Kidney (tissue), 14 donors: ENCODE results near the gene MRPL1. TPM values are rescaled to one million over a fixed set of nuclear protein-coding genes. Genes with fewer than 3 reads are reported as not detected.

Source experiments
- DNase-seq, 5 donors: peaks; one replicate each; pipeline ENCODE4 v3.0.0-alpha.2; 2013 to 2020
- FAIRE-seq: peaks from 2 replicates; lab custom pipeline; 2012; peaks lifted over from hg19 to GRCh38; lab: Jason Lieb, UNC
- H3K27ac ChIP-seq, 2 donors: one replicate each; pipeline ENCODE4 v1.7.0; 2013; ENCODE audit warnings: low read depth in 2 of 2, low read length in 2 of 2, inconsistent platforms in 1 of 2
- H3K27me3 ChIP-seq: one replicate; pipeline ENCODE4 v1.7.1; 2013; ENCODE audit warnings: low read length, inconsistent platforms; ENCODE audit not compliant: control insufficient read depth, insufficient read depth
- H3K36me3 ChIP-seq, 3 donors: one replicate each; pipeline versions ENCODE4 v1.7.0 to v1.7.1; 2013; ENCODE audit warnings: low read length in 3 of 3, control low read depth in 1 of 3, inconsistent platforms in 1 of 3; ENCODE audit not compliant: insufficient read depth in 3 of 3, control insufficient read depth in 2 of 3
- H3K4me1 ChIP-seq, 3 donors: one replicate each; pipeline versions ENCODE4 v1.7.0 to v1.7.1; 2013; ENCODE audit warnings: low read length in 3 of 3, inconsistent platforms in 1 of 3, low read depth in 1 of 3; ENCODE audit not compliant: control insufficient read depth in 2 of 3, insufficient read depth in 2 of 3
- H3K4me3 ChIP-seq, 3 donors: one replicate each; pipeline versions ENCODE4 v1.7.0 to v1.8.1; 2013; ENCODE audit warnings: low read length in 3 of 3, control low read depth in 1 of 3, inconsistent platforms in 1 of 3
- H3K9ac ChIP-seq, 3 donors: one replicate each; pipeline versions ENCODE4 v1.7.0 to v1.7.1; 2013; ENCODE audit warnings: low read length in 3 of 3, control low read depth in 1 of 3, inconsistent platforms in 1 of 3
- H3K9me3 ChIP-seq, 3 donors: one replicate each; pipeline versions ENCODE4 v1.7.0 to v1.7.1; 2013; ENCODE audit warnings: low read length in 3 of 3, control low read depth in 1 of 3, inconsistent platforms in 1 of 3; ENCODE audit not compliant: control insufficient read depth in 2 of 3, insufficient read depth in 1 of 3
- intact Hi-C: fragments of 100-400 bp; cut with DNase I; formaldehyde crosslinking; loops from one replicate; pipeline ENCODE4 v1.11.1; 2022
- polyA plus RNA-seq: library from polyadenylated mRNA; stranded (reverse); fragments of 350-450 nt; fragmentation: Illumina TruSeq; extraction: RNeasy Lipid Tissue Mini Kit (QIAGEN cat#74804); gene quantifications from one replicate; pipeline ENCODE4 v1.2.3, GENCODE V29; 2014; ENCODE audit warnings: low read depth, low replicate concordance; ENCODE audit not compliant: insufficient read depth
- total RNA-seq: library from RNA; stranded (reverse); fragmentation: NEBNext Ultra II Directional; extraction: Animal tissue kit (Norgen Biotek cat#: 25700); gene quantifications from one replicate; pipeline ENCODE4 v1.2.1, GENCODE V29; 2021
- TF ChIP-seq, protein P1 (sequence below): IDR thresholded peaks from 3 replicates; pipeline ENCODE4 v1.5.1; 2012; ENCODE audit warnings: mild to moderate bottlenecking, moderate library complexity, borderline replicate concordance; ENCODE audit not compliant: insufficient read depth; ENCODE audit errors: extremely low read depth
- donor health status: control.
- donor health status: control.
- donor health status: control.
- donor health status: control.
- donor health status: control.
- donor health status: DM: yes; HTN: yes; CAD: no.
- donor health status: Normal renal cell carcinoma (clear cell type).

Gene MRPL1
- total and polyA plus RNA-seq, 2 donors from 2014 or later, result 29.8 to 61.0 TPM

- H3K4me3 ChIP-seq, result no peak overlapping the region
- no peak overlapping the region for H3K9ac ChIP-seq
- H3K27ac ChIP-seq, result no peak overlapping the region
- H3K9me3 ChIP-seq, result peaks cover 0 to 6% (median 0%) of the 10 kb centered on the region in 3 donors
- H3K4me1 ChIP-seq, result no peaks in the 10 kb centered on the region
- peaks cover 0 to 10% (median 0%) of the 10 kb centered on the region in 3 donors for H3K36me3 ChIP-seq
- TF ChIP-seq, protein P1, sequence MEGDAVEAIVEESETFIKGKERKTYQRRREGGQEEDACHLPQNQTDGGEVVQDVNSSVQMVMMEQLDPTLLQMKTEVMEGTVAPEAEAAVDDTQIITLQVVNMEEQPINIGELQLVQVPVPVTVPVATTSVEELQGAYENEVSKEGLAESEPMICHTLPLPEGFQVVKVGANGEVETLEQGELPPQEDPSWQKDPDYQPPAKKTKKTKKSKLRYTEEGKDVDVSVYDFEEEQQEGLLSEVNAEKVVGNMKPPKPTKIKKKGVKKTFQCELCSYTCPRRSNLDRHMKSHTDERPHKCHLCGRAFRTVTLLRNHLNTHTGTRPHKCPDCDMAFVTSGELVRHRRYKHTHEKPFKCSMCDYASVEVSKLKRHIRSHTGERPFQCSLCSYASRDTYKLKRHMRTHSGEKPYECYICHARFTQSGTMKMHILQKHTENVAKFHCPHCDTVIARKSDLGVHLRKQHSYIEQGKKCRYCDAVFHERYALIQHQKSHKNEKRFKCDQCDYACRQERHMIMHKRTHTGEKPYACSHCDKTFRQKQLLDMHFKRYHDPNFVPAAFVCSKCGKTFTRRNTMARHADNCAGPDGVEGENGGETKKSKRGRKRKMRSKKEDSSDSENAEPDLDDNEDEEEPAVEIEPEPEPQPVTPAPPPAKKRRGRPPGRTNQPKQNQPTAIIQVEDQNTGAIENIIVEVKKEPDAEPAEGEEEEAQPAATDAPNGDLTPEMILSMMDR, result no peak
- intact Hi-C loops, result no loop called here
- H3K27me3 ChIP-seq, result no peaks in the 10 kb centered on the region
- no peak for FAIRE-seq
- DNase-seq, result no peak
Observed at GRCh38 chr4:77950203-77950602, 87.6 kb downstream of the MRPL1 start.

GRCh38 chr4:77952457-77952856, 89.8 kb downstream of the MRPL1 start:
- Histone ChIP-seq H3K27me3 (no peaks in the 10 kb centered on the region), H3K9me3 (no peaks in the 10 kb centered on the region), H3K27ac (no peak overlapping the region), H3K9ac (no peak overlapping the region), H3K4me3 (no peak overlapping the region), H3K4me1 (no peaks in the 10 kb centered on the region), H3K36me3 (peaks cover 0 to 10% (median 0%) of the 10 kb centered on the region in 3 donors)
- TF ChIP-seq, protein P1, result no peak
- intact Hi-C loops, result no loop called here
- FAIRE-seq (no peak), DNase-seq (no peak)

DNA sequence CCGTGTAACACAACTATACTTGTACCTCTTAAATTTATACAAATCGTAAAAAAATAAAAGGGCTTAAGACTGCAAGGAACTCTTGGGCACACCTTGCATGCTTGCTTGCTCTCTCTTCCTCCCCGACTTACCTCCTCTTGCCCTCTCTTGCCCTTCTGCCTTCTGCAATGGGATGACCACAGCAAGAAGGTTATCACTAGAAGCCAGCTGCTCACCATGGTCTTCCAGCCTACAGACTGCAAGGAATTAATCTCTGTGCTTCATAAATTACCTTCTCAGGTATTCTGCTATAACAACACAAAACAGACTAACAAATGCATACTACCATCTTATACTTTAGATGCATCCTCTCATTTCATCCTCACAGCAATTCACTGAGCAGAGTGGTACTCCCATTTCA, 92.1 kb downstream of the MRPL1 start:
- no peak for FAIRE-seq
- H3K4me1 ChIP-seq, result no peaks in the 10 kb centered on the region
- intact Hi-C loops, result loop anchor here (5.0 kb wide), 1 partner anchor 563 kb away; no protein-coding TSS in a partner anchor

More for the DNA sequence above, 92.1 kb downstream of the MRPL1 start:
- no peaks in the 10 kb centered on the region for H3K9me3 ChIP-seq
- H3K4me3 ChIP-seq, result no peak overlapping the region
- H3K27ac ChIP-seq, result no peak overlapping the region
- H3K36me3 ChIP-seq, result peaks cover 0 to 10% (median 0%) of the 10 kb centered on the region in 3 donors
- no peak overlapping the region for H3K9ac ChIP-seq
- no peaks in the 10 kb centered on the region for H3K27me3 ChIP-seq
- TF ChIP-seq, protein P1, result no peak
- DNase-seq, result no peak
